GM19463 (cell line): Measurements from ENCODE around the gene NALF2.
A peak's percentile ranks its signal among the peaks of the same experiment; 100 is the strongest.

ENCODE experiments used
- ATAC-seq: cut with Tn5 transposase; IDR thresholded peaks from one replicate; pipeline ENCODE4 v1.9.1; 2021; ENCODE audit warnings: mild to moderate bottlenecking, moderate library complexity; ENCODE audit not compliant: unreplicated experiment

The NALF2 gene

GRCh38 chrX:69524781-69525363 lies 20.7 kb downstream of the NALF2 start:
- ATAC-seq = no peak

GRCh38 chrX:69530306-69530705 lies 26.2 kb downstream of the NALF2 start:
- no peak for ATAC-seq

GRCh38 chrX:69531031-69531755 lies 27.1 kb downstream of the NALF2 start:
- ATAC-seq = no peak

- no peak for ATAC-seq
These were observed 31.5 kb downstream of the NALF2 start for GRCh38 chrX:69535661-69536060.

- peak; percentile 97 for ATAC-seq
These were observed 34.3 kb downstream of the NALF2 start for GRCh38 chrX:69538321-69538876.

GRCh38 chrX:69539437-69539836 lies 35.3 kb downstream of the NALF2 start:
- ATAC-seq = no peak

- ATAC-seq = no peak
These were observed 37.8 kb downstream of the NALF2 start for GRCh38 chrX:69541956-69542355.

- ATAC-seq = no peak
These were observed 39.4 kb downstream of the NALF2 start for GRCh38 chrX:69543572-69543971.

- no peak for ATAC-seq
These were observed 42.3 kb downstream of the NALF2 start for GRCh38 chrX:69546417-69546816.

- ATAC-seq = no peak
These were observed 42.9 kb downstream of the NALF2 start for GRCh38 chrX:69546978-69547377.

- no peak for ATAC-seq
These were observed 47.4 kb downstream of the NALF2 start for GRCh38 chrX:69551421-69552009.

GRCh38 chrX:69552512-69552911 lies 48.4 kb downstream of the NALF2 start:
- no peak for ATAC-seq
